OCI-LY3 (cell line): ENCODE results near the gene NIPAL4.

ENCODE experiments used
- H2AFZ ChIP-seq: fragments of 200-600, 300-600 bp; shearing (Covaris generic); 2 replicates; pipeline ENCODE4 v1.6.0; 2014; ENCODE audit warnings: antibody characterized with exemption, low read depth, low read length
- H3K27ac ChIP-seq: fragments of 200-600, 300-600 bp; sonication (generic); 2 replicates; pipeline ENCODE4 v1.5.1; 2014; ENCODE audit warnings: mild to moderate bottlenecking, low read length, moderate library complexity, mixed read lengths
- H3K27me3 ChIP-seq: fragments of 200-600, 300-600 bp; sonication (generic); 2 replicates; pipeline ENCODE4 v1.6.1; 2014; ENCODE audit warnings: low read depth, low read length, mixed read lengths
- H3K36me3 ChIP-seq: fragments of 200-600, 300-600 bp; sonication (generic); replicated peaks from 2 replicates; pipeline ENCODE3; 2014; ENCODE audit warnings: low read depth, low read length, mixed read lengths
- H3K4me1 ChIP-seq: fragments of 300-600, 200-600 bp; sonication (generic); 2 replicates; pipeline ENCODE4 v1.6.1; 2014; ENCODE audit warnings: low read length, mixed read lengths
- H3K4me2 ChIP-seq: fragments of 200-600, 300-600 bp; sonication (generic); 2 replicates; pipeline ENCODE4 v1.6.1; 2014; ENCODE audit warnings: low read length, mixed read lengths
- H3K4me3 ChIP-seq: fragments of 300-600, 200-600 bp; sonication (generic); 2 replicates; pipeline ENCODE4 v1.5.1; 2014; ENCODE audit warnings: antibody characterized with exemption, mild to moderate bottlenecking, low read length, moderate library complexity
- H3K79me2 ChIP-seq: fragments of 300-600, 200-600 bp; shearing (Covaris generic); 2 replicates; pipeline ENCODE4 v1.6.1; 2014; ENCODE audit warnings: mild to moderate bottlenecking, low read length, mixed read lengths
- H3K9ac ChIP-seq: fragments of 300-600, 200-600 bp; shearing (Covaris generic); 2 replicates; pipeline ENCODE4 v1.6.0; 2014; ENCODE audit warnings: mild to moderate bottlenecking, low read length, moderate library complexity
- H3K9me3 ChIP-seq: fragments of 200-600, 300-600 bp; shearing (Covaris generic); 2 replicates; pipeline ENCODE4 v1.6.1; 2014; ENCODE audit warnings: low read length, mixed read lengths; ENCODE audit not compliant: insufficient read depth
- H4K20me1 ChIP-seq: fragments of 200-600, 300-600 bp; sonication (generic); 2 replicates; pipeline ENCODE4 v1.6.1; 2016; ENCODE audit warnings: low read length, mixed read lengths; ENCODE audit not compliant: insufficient read depth
- EZH2phosphoT487 ChIP-seq: fragments of 200-600 bp; shearing (Covaris generic); IDR thresholded peaks from 2 replicates; pipeline ENCODE4 v1.6.1; 2018; ENCODE audit warnings: antibody characterized with exemption, mixed run types, low read depth
- TF ChIP-seq, protein P1 (sequence below): fragments of 200-600, 300-600 bp; sonication (generic); IDR thresholded peaks from 2 replicates; pipeline ENCODE4 v1.5.1; 2014; ENCODE audit warnings: antibody characterized with exemption, low read length, low read depth

Gene NIPAL4

GRCh38 chr5:157523976-157524375 lies 64.0 kb downstream of the NIPAL4 start:
- Histone ChIP-seq H3K4me3 (no peak overlapping the region), H3K9me3 (no peaks in the 10 kb centered on the region), H3K79me2 (peaks cover 9% of the 10 kb centered on the region; the same call in 1 of the 2 replicates), H2AFZ (no peak overlapping the region), H3K27ac (no peak overlapping the region), H3K9ac (no peak overlapping the region), H3K4me2 (no peak overlapping the region), H3K36me3 (peaks cover 28% of the 10 kb centered on the region), H4K20me1 (no peaks in the 10 kb centered on the region), H3K4me1 (peaks cover 26% of the 10 kb centered on the region), H3K27me3 (no peaks in the 10 kb centered on the region)
- TF ChIP-seq, protein P1, sequence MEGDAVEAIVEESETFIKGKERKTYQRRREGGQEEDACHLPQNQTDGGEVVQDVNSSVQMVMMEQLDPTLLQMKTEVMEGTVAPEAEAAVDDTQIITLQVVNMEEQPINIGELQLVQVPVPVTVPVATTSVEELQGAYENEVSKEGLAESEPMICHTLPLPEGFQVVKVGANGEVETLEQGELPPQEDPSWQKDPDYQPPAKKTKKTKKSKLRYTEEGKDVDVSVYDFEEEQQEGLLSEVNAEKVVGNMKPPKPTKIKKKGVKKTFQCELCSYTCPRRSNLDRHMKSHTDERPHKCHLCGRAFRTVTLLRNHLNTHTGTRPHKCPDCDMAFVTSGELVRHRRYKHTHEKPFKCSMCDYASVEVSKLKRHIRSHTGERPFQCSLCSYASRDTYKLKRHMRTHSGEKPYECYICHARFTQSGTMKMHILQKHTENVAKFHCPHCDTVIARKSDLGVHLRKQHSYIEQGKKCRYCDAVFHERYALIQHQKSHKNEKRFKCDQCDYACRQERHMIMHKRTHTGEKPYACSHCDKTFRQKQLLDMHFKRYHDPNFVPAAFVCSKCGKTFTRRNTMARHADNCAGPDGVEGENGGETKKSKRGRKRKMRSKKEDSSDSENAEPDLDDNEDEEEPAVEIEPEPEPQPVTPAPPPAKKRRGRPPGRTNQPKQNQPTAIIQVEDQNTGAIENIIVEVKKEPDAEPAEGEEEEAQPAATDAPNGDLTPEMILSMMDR: no peak
- TF ChIP-seq EZH2phosphoT487: no peak
